HCEC 1CT (cell line): ENCODE measurements around the gene TUT1.
"Not testable (repeated sequence)": the region's sequence is repeated elsewhere in the genome, so short reads cannot be mapped to it uniquely, and the experiment has no call there.

Experiments
- DNase-seq: peaks from one replicate; pipeline ENCODE4 v3.0.0-alpha.2; 2017

TUT1 gene

DNA sequence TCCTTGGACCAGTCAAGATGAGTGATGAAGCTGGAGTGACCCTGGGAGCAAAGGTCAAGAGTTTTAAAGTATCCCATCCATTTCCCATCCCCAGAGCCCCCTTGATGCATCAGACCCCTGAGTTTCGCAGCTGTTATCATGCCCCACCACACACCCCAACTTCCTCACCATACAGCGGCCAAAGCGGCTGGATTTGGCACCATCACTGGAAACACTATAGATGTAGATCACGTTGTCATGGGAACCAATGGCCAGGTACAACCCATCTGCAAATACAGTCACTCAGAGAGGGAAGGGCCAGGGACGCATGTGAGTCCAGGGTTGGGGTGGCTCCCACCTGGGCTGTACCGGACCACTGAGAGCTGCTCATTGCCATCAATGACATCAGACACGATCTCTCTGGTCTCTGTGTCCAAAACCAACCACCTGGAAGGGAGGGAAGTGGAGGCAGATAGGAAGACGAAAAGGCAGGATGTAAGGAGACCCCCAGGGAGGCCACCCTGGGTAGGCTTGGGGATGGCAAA lies 12.5 kb upstream of the TUT1 start:
- no peak for DNase-seq

DNA sequence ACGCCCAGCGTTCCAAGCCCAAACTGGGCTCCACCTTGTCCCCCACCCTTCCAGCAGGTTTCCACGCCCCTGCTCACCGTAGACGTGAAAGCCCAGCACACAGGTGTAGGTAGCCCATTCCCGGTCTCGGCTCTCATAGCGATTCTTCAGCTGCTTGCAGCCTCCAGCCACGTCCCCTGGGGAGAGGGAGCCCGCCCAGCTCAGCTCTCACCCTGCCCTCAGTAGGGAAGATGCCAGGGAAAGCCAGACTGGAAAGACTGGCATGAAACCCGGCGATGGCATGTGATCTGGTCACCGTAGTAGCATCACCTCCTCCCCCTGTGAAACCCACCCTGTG lies 11.7 kb upstream of the TUT1 start:
- no peak for DNase-seq

DNA sequence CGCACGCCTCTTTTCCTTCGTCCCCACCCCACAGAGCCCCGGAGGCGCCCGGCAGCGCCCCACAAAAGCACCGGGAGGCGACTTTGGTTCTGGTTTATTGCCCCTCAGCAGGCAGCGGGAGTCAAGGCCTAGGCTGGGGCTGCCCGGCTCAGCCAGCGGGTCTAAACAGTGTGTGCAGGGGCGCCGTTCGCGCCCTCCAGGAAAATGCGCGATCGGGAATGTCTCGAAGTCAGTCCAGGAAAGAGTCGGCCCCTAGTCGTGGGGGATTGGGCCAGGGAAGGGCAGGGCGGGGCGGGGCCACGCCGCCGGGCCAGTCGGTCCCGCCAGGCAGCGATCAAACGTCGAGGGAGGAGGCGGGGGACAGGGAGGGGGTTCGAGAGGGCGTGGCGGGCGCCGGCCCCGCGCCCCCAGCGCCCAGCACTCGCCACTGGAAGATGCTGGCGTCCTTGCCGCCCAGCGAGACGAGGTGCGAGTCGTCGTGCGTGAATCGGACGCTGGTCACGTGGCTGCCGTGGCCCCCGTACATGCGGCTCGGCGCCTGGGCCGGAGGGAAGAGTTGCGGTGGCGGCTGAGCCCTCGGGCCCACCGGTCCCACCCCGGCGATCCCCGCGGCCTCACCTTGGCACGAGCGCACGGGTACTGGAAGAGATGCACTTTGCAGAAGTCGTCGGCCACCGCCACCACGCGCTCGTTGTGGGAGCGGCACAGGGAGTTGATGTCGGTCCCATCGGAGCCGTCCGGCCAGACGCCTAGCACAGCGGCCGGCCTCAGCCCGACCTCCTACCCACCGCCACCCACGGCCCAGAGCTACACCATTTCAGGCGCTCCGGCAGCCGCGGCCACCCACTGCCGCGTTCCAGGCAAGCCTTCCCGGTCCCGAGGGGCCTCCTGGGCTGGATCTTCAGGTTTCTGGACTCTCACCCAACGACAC lies 11.1 kb upstream of the TUT1 start:
- peak; percentile 11 for DNase-seq

DNA sequence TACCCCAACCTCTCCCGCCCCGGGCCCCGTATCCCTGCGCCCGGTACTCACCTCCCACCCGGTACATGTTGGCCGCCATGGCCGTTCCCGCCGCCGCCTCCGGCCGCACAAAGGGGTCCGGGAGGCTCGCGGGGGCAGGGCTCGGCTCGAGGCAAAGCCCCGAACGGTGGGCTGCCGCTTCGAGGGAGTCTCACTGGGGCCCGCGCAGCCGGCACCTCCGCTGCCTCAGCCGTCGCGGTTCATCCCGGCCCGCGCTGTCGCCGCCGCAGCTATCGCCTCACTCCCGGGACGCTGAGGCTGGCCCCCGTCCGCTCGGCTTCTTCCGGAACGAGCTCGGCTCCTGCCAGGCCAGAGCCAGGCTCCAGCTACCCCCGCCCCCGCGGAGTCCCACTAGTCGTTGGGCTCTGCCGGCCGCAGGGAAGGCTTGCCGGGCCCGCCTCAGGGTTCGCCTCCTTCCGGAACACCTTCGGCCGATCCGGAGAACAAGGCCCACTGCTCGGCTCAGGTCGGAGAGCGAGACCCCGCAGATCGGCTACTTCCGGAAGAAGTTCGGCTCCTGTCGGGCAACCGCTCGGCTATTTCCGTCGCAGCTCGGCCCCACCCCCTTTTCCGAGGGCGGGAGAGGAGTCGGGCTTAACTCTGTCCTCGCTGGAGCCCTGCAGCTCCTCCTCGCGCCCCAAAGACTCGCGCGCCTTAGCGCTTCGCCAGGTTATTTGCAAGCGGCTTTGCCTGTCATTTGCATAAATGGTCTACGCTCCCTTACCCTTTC lies 10.2 kb upstream of the TUT1 start, which contains the start of gene MTA2:
MTA2 (minus strand) TSS at position 494 of the 769 bp plus-strand sequence; CDS start at position 79, 415 bp downstream.
- peak; percentile 96 for DNase-seq

DNA sequence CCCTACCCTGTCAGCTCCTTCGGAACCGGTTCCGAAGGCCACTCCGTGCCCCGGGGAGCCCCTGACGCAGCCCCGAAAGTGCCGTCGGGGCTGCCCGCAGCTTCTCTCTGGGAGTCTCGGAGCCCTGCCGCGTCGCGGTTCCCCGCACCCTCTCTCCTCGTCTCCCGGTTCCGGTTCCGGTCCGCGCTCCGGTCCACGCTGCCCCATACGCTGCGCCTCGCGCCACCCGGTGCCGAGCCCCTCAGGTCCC lies 9.7 kb upstream of the TUT1 start:
- DNase-seq = peak; percentile 44

DNA sequence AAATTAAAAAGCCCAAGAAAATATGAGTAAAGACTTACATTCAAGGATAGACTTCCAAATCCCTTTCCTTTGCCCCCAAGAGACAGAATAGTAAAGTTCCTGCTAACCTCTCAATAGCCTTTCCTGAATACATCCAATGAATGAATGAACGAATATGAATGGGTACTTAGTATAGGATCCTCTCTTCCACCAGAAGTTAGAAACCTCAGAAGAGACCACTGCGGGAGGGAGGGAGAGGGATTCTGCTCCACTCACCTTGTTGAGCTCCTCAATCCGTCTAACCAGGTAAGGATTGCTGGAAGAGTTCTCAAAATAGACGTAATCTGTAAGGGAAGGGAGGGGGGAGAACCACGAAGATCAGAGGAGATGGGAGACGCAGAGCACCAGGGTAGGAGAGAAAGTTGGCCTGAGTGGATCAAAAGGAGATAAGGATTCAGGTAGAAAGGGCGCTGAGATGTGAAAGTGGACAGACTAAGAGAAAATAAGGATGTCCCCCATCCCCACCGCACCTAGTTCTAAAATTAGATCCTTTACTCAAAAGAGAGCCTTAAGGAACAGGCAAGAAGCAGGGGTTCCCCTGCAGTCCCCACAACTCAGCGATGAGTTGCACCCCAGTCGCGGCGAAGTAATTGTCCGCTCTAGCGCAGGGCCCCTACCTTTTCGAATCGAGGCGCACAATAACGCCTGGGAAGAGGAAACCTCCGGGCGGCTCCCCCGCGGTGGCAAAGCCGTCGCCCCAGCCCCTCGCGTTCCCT lies 9.2 kb upstream of the TUT1 start:
- no peak for DNase-seq

DNA sequence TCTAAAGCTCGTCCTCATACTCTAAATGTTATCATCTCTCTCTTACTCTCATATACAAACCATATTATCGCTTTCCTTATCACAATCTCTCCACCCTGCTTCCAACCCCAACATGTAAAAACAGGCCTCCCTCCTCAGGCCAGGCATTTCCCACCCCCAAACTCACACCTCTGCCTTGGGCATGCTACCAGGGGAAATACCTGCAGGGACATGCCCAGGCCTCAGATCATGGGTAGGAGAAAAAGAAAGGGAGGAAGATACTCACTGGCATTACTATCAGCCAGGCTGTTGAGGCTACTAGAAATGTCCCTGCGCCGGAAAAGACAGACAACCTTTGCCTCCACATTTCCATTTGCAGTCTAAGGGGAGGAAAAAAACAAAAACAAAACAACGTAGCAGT lies 8.6 kb upstream of the TUT1 start:
- no peak for DNase-seq

DNA sequence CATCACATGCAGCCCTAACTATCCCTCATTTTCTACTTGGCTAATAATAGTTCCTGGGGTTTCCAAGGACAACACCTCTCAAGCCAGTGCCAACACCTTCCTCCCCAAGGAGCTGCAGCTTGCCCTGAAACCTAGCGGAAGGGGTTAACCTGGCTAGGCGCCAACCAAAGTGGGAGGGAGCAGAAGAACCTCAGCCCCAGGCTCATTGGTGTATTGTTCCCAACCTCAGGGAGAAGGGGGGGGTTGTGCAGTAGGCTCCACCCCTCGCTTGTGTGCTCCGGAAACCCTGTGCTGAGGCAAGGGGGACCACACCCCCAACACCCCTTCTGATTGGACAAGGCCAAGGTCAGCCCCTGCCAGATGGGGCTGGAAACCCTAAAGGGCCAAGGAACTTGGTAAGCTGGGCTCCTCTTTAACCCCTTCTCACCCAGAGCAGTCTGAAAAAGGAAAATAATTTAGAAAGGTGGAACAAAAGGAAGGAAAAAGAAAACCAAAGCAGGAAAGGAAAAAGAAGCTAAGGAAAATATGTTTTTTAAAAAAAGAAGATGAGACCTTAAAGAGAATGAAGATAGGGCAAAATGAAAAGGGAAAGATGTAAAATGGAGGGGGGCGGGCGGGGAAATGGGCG lies 7.9 kb upstream of the TUT1 start:
- peak; percentile 97 for DNase-seq

DNA sequence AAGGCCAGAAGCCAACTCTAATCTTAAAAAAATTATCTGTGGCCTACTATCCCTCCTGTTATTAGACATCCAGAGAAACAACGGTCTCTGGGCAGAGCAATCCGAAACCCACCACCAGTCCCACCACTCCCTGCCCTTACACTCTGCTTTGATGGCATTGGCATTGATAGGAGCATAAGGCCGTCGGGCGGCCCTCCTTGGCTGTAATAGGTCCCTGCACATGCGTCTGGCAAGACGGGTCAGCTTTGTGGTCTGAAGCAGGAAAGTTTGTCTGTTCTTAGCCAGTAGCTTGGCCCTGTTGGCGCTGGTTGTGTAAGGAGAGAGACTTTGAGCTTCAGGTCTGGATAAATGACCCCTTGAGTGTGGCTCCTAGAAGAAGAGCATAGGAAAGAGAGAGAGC lies 3.8 kb upstream of the TUT1 start:
- no peak for DNase-seq

DNA sequence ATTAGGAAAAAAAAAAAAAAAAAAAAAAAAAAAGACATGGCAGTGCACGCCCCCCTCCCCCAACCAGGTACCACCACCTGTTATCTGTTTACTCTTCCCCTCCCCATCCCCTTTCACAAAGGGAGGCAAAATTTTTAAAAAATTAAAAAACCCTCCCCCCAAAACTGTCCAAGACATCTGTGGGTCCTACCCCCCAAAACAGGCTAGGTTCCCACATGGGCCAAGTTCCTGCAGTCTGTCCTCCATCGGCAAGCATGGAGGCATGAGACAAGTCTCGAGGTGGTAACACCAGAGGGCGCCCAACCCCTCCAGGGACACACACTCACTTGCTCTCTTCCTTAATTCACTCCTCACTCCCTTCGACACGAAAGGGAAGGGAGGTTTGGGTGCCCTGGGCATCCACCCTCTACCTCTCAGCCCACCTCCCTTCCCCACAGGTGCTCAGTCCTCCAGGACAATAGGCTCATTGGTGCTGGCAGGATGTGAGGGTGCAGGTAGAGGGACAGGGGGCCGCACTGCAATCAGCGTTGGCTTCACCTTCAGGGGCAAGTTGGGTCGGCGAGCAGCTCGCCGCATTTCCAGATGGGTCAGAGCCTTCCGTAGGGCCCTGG lies 2.2 kb upstream of the TUT1 start:
- peak; percentile 69 for DNase-seq

DNA sequence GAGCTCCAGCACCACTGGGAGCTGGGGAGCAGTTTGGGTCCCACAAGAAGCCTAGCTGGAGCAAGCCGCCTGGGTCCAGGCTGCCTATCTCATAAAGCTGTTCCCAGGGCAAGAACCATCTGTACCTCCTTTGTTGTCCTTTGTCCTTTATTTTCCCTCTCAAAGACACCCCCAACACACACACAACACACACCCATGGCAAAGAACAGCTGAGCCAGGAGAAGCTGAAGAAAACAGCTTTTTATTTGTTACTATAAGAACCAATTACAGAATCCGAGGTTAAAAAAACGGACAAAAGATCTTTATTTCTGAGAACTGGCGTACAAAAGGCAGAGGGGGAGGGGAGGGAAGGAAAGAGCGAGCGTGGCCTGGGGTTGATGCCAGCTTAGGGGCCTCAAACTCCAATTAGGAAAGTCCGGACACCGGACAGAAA lies 1.7 kb upstream of the TUT1 start:
- no peak for DNase-seq

DNA sequence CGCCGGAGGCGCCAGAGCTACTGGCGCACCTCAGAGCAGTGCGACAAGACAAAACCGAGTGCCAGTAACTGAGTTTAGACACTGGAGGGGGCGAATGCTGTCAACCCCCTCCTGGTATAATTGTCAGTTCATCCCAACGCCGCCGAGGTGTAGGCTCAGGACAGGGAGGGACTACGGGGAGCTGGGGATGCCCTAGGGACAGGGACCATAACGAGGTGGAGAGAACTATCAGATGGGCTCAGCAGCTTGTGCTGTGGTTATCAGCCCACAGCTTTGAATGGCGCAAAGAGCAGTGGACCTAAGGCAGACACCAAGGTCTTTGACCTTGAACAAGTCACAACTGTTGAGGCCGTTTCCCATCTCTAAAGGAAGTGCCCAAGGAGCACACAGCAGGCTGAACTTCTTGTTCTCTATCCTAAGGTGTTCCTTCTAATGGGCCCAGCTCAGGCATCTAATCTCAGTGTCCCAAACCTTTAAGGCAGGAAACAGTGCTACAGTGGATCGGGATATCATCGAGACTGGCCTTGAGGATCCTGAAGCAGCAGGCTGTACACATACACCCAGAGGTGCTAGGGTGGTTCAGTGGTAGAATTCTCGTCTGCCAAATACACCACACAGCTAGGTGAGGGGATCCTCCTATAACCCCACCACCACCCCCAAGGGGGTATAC lies 958 bp upstream of the TUT1 start:
- no peak for DNase-seq

DNA sequence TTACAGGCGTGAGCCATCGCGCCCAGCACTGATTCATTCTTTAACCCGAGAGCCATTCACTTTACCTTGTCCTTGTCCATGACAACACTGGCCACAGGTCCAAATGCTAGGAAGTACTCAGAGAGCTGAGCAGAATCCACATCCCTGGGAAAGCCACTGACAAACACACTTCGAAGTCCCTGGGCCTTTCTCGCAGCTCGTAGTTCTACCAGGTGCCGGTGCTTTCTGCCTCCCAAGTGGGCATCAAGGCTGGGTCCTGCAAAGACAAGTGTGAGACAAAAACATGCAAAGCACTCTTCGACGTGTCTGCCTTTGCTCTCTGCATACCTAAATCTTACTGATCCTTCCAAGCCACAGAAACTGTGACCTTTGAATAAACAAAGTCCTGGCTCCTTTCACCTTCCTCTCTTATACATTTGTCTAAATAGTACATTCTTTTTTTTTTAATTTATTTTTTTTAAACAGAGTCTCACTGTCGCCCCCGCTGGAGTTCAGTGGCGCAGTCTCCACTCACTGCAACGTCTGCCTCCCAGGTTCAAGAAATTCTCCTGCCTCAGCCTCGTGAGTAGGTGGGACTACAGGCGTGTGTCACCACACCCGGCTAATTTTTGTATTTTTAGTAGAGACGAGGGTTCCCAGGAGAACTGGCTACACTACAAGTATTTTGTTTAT lies 2.2 kb downstream of the TUT1 start:
- no peak for DNase-seq

DNA sequence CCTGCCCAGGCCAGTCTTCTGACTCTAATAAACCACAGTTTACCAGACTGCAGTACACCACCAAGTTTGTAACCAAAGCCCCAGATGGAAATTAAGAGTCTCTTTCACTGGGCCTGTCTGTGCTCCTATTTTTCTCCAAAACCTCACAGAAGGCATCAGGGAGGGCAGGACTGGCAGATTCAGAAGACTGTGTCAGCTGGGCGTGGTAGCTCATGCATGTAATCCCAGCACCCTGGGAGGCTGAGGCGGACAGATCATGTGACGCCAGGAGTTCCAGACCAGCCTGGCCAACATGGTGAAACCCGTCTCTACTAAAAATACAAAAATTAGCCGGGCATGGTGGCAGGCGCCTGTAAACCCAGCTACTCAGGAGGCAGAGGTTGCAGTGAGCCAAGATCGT lies 6.0 kb downstream of the TUT1 start:
- not testable (repeated sequence) for DNase-seq

DNA sequence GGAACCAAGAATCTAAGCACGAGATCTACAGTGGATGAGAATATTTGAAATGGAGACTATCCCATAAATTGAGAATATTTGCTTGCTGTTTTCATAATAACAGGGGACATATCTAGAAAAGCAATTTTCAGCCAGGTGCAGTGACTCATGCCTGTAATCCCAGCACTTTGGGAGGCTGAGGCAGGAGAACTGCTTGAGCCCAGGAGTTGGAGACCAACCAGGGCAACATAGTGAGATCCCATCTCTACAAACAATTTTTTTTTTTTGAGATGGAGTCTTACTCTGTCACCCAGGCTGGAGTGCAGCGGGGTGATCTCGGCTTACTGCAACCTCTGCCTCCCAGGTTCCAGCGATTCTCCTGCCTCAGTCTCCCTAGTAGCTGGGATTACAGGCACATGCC lies 9.6 kb downstream of the TUT1 start:
- DNase-seq = not testable (repeated sequence)

DNA sequence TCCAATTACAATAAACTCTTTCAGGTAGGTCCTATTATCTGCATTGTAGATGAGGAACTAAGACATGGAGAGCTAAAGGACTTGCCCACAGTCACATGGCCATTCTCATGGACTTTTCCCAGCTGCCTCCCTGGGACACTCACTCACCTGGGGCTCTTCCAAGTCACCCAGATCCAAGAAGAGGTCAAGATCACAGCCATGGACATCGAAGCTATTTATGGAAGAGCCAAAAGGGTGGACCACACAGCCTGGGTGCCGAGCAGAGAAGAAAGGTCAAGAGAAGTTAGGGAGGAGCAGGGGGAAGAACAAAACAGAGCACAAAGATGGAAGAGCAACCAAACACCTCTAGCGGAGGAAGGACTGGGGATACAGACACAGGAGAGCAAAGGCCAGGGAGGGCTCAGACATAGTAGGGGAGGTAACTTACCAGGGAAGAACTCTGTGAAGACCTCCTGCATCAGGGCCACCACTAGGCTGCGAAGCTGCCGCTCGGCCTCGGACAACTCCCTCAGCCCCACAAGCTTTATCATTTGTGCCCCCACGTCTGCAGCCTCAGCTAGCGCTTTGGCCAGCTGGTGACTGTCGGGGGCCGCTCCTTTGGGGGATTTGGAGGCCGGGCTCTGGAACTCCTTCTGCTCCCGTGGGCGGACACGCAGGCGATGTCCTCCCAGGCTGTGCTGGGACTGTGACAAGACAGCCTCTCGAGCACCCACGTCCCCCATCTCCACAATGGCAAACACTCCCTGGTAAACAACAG lies 10.2 kb downstream of the TUT1 start:
- no peak for DNase-seq

DNA sequence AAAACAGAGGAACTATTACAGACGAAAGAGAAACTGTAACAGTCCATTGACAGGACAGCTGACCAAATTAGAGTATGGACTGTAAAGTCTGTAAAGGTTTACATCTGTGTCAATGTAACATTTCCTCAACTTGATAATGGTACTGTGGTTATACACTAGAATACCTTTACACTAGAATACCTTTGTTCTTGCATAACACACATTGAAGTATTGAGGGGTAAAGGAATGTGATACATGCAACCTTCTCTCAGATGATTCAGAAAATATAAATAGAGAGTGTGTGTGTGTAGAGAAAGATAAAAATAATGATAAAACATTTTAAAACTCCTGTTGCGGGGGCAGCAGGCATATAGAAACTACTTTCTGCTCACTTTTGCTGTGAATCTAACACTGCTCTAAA lies 12.1 kb downstream of the TUT1 start:
- DNase-seq = no peak

DNA sequence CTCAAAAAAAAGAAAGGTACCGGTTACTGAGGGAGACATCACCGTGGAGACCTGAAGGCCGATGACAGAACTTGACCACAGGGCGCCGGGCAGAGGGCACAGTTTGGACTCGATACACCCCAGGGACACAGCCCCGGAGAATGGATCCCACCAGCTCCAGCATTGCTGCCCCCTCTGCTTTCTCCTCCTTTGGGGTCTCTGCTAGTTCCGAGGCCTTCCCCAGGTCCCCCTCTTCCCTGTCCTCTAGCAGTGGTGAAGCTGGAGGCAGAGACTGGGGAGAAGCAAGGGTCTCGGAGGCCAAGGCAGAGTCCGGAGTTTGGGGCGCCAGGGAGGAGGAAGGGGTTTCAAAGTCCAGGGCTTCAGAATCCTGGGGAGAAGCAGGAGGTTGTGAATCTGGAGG lies 12.8 kb downstream of the TUT1 start:
- no peak for DNase-seq

DNA sequence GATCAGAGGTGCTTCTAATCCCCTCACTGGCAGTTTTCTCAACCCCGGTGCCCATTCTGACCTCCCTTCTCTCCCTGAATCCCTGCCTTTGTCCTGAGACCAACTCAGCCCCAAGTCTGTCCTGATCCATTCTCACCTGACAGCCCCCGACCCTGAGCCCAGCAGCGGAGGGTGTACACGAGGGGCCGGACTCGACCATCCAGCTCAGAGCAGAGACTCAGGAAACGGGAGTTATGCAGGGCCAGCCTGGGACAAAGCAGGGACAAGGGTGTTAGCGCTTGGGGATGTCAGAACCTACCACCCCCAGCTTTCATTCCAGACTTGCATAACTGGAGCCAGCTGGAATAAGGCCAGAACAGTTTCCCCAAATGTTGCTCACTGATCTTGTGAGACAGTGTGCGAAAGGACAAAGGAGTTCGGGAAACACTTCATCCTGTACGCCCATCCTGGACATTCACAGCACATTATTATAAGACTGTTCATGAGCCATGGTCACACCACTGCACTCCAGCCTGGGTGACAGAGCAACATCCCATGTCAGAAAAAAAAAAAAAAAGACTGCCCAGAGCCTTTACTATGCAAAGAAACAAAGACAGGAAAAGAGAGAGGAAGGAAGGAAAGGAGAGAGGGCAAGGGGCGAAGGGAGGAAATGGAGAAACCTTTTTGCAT lies 14.1 kb downstream of the TUT1 start:
- DNase-seq = no peak

DNA sequence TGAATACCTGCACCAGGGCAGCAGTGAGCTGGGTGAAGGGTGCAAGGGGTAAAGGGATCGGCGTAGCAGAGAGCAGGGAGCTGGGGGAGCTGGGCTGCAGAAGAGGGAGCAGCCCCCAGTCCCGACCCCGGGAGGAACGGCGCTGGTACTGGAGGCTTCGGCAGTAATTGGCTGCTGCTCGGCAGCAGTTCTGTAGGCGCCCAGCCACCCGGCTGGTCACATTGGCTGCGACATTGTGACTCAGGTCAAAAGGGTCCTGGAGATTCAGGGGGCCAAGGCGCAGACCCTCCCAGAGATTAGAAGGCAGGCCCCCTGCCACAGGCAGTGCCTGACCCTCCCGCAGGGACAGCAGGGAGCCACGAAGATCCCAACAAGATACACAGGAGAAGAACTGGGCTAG lies 15.5 kb downstream of the TUT1 start:
- no peak for DNase-seq
